ENCODE measurements around the gene KCNS3. TPM values are rescaled to one million over a fixed set of nuclear protein-coding genes. Genes with fewer than 3 reads are reported as not detected.

KCNS3 gene
- total and polyA plus RNA-seq, 9 of the 15 experiments (the other 6 are each of a cell fraction or from before 2014, with no cell fraction given) = 0.01 to 0.75 (median 0.25) TPM

- TF ChIP-seq MGA (IDR thresholded peaks at IDR 0.05) (peak; percentile 25; the same call in 1 of the 2 replicates), SMC3 (conservative IDR thresholded peaks at IDR 0.05; ENCODE audit: insufficient read depth, low read depth, low read length) (peak; percentile 42; the same call in 1 of the 2 replicates), ZBTB11 (CRISPR knock-in tag; IDR thresholded peaks at IDR 0.05) (no peak), ZNF507 (tag; conservative IDR thresholded peaks at IDR 0.05) (no peak), PCBP2 (IDR thresholded peaks at IDR 0.05; ENCODE audit: low read depth, low read length, poor library complexity, severe bottlenecking) (no peak), MEF2A (IDR thresholded peaks at IDR 0.05; ENCODE audit: control insufficient read depth, low read depth, low read length) (no peak), TRIM25 (IDR thresholded peaks at IDR 0.05; ENCODE audit: borderline replicate concordance) (no peak)
Measured at GRCh38 chr2:17830053-17831034, 48.1 kb upstream of the KCNS3 start (continued).
